Astrocyte (in vitro differentiated cells and primary cell): ENCODE measurements around the gene ABCC3.

ENCODE experiments used
- CTCF ChIP-seq: IDR thresholded peaks from 2 replicates; pipeline ENCODE4 v1.5.1; 2011; ENCODE audit warnings: low read depth, mild to moderate bottlenecking, inconsistent platforms, low read length, moderate library complexity; ENCODE audit not compliant: insufficient read depth
- EZH2 ChIP-seq: IDR thresholded peaks from 2 replicates; pipeline ENCODE4 v1.6.1; 2012; ENCODE audit warnings: mild to moderate bottlenecking, low read length, inconsistent platforms; ENCODE audit not compliant: insufficient read depth

GRCh38 chr17:50588391-50589049 is 46.2 kb upstream of the ABCC3 start:
- TF ChIP-seq CTCF, result no peak
- TF ChIP-seq EZH2, result no peak
